ENCODE results near the gene TESK2.
"Not testable (repeated sequence)": the region's sequence is repeated elsewhere in the genome, so short reads cannot be mapped to it uniquely, and the experiment has no call there.

TESK2 gene

GRCh38 chr1:45375104-45376090 is 115.6 kb downstream of the TESK2 start:
- DNase-seq (ENCODE audit: low read depth): no peak

GRCh38 chr1:45373573-45373972 is 117.4 kb downstream of the TESK2 start:
- no peak for DNase-seq (ENCODE audit: low read depth)

GRCh38 chr1:45370575-45370974 is 120.4 kb downstream of the TESK2 start:
- DNase-seq (ENCODE audit: low read depth): no peak

- DNase-seq (ENCODE audit: low read depth): no peak
These were observed 125.9 kb downstream of the TESK2 start for GRCh38 chr1:45365051-45365450.

- DNase-seq (ENCODE audit: low read depth): no peak
These were observed 126.7 kb downstream of the TESK2 start for GRCh38 chr1:45364294-45364693.

- DNase-seq (ENCODE audit: low read depth): not testable (repeated sequence)
These were observed 130.0 kb downstream of the TESK2 start for GRCh38 chr1:45360981-45361380.

- DNase-seq (ENCODE audit: low read depth): peak; percentile 13
These were observed 131.0 kb downstream of the TESK2 start for GRCh38 chr1:45359882-45360513.

GRCh38 chr1:45356186-45356585 is 134.8 kb downstream of the TESK2 start:
- DNase-seq (ENCODE audit: low read depth): no peak

GRCh38 chr1:45355683-45356082 is 135.3 kb downstream of the TESK2 start:
- no peak for DNase-seq (ENCODE audit: low read depth)

GRCh38 chr1:45354838-45355237 is 136.1 kb downstream of the TESK2 start:
- no peak for DNase-seq (ENCODE audit: low read depth)

- no peak for DNase-seq (ENCODE audit: low read depth)
These were observed 137.3 kb downstream of the TESK2 start for GRCh38 chr1:45353685-45354084.

- no peak for DNase-seq (ENCODE audit: low read depth)
These were observed 139.5 kb downstream of the TESK2 start for GRCh38 chr1:45351508-45351907.

- no peak for DNase-seq (ENCODE audit: low read depth)
These were observed 141.8 kb downstream of the TESK2 start for GRCh38 chr1:45348966-45349677.

- DNase-seq (ENCODE audit: low read depth): no peak
These were observed 142.4 kb downstream of the TESK2 start for GRCh38 chr1:45348609-45348965.

- DNase-seq (ENCODE audit: low read depth): no peak
These were observed 142.9 kb downstream of the TESK2 start for GRCh38 chr1:45348020-45348419.

GRCh38 chr1:45346473-45346872 is 144.5 kb downstream of the TESK2 start:
- DNase-seq (ENCODE audit: low read depth): no peak

- no peak for DNase-seq (ENCODE audit: low read depth)
These were observed 145.9 kb downstream of the TESK2 start for GRCh38 chr1:45345014-45345413.

- DNase-seq (ENCODE audit: low read depth): no peak
These were observed 146.5 kb downstream of the TESK2 start for GRCh38 chr1:45344499-45344898.

- DNase-seq (ENCODE audit: low read depth): no peak
These were observed 150.0 kb downstream of the TESK2 start for GRCh38 chr1:45340816-45341466.

- DNase-seq (ENCODE audit: low read depth): peak; percentile 87
These were observed 151.0 kb downstream of the TESK2 start, which contains the start of the genes MUTYH and TOE1 for GRCh38 chr1:45339789-45340558. Gene MUTYH (minus strand): TSS chr1:45340440. CDS start chr1:45334505, 5,935 bp downstream. Gene TOE1 (plus strand): TSS chr1:45340170. CDS start chr1:45340253, 83 bp downstream.
